GM12891 (cell line): ENCODE measurements around the gene GNPNAT1.

ENCODE experiments used
- POLR2A ChIP-seq: IDR thresholded peaks from 2 replicates; pipeline ENCODE4 v1.6.1; 2011; ENCODE audit warnings: low read depth, low read length, control low read depth
- POLR2AphosphoS5 ChIP-seq: IDR thresholded peaks from 2 replicates; pipeline ENCODE4 v1.6.1; 2011; ENCODE audit warnings: low read depth, low read length, control low read depth
- POU2F2 ChIP-seq: IDR thresholded peaks from 2 replicates; pipeline ENCODE4 v1.6.1; 2011; ENCODE audit warnings: low read depth, mild to moderate bottlenecking, control low read depth, low read length, moderate library complexity
- SPI1 ChIP-seq: IDR thresholded peaks from 2 replicates; pipeline ENCODE4 v1.6.1; 2011; ENCODE audit warnings: low read depth, low read length, control low read depth
- TAF1 ChIP-seq: IDR thresholded peaks from 2 replicates; pipeline ENCODE4 v1.6.1; 2011; ENCODE audit warnings: low read depth, low read length, control low read depth

GRCh38 chr14:52729585-52729924 is 61.9 kb downstream of the GNPNAT1 start:
- TF ChIP-seq POLR2AphosphoS5, result no peak
- TF ChIP-seq POLR2A, result no peak
- no peak for TF ChIP-seq TAF1
- no peak for TF ChIP-seq SPI1
- TF ChIP-seq POU2F2, result no peak
